OCI-LY3 (cell line): ENCODE data around the gene TTLL1.

Experiments used
- CTCF ChIP-seq: fragments of 200-600, 300-600 bp; sonication (generic); IDR thresholded peaks from 2 replicates; pipeline ENCODE4 v1.5.1; 2014; ENCODE audit warnings: antibody characterized with exemption, low read length, low read depth
- EZH2phosphoT487 ChIP-seq: fragments of 200-600 bp; shearing (Covaris generic); IDR thresholded peaks from 2 replicates; pipeline ENCODE4 v1.6.1; 2018; ENCODE audit warnings: antibody characterized with exemption, mixed run types, low read depth

GRCh38 chr22:43109511-43109910 lies 20.3 kb upstream of the TTLL1 start:
- no peak for TF ChIP-seq CTCF
- no peak for TF ChIP-seq EZH2phosphoT487
